ENCODE measurements around the gene CKS1B. TPM values are rescaled to one million over a fixed set of nuclear protein-coding genes. Genes with fewer than 3 reads are reported as not detected.

CKS1B gene
- total RNA-seq, 1 donor, result 23.2 TPM

DNA sequence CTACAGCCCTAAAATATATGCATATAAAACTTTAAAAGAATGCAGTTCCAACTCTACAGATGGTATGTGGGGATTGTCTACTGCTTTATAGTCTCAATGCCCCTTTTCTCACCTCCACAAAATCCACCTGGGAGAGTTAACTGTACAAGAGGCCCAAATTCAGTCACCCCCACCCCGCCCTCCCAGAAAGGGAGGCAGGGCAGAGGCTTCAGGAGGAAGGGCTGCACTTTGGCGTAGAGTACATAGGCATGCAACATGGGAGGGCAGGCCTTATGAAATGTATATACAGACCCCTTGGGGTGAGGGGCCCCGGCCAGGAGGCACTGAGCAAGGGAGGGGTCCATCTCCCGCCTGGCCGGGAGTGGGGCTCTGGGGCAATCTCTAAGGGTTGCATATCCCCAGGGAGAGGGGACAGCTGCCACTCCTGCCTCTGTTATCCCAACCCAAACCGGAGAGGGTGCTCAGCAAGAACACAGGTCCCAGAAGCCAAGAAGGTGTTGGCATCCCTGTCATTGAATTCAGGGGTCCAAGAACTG lies 11.6 kb upstream of the CKS1B start:
- Histone ChIP-seq H3K4me3 (ENCODE audit: insufficient read depth, low read length) (no peak overlapping the region), H3K79me2 (ENCODE audit: insufficient read depth, low read length) (peaks cover 41% of the 10 kb centered on the region), H3K27me3 (ENCODE audit: insufficient read depth, low read length) (no peaks in the 10 kb centered on the region), H3K9me3 (ENCODE audit: low read depth, low read length) (no peaks in the 10 kb centered on the region), H2AFZ (ENCODE audit: low read length) (no peak overlapping the region), H3K4me2 (ENCODE audit: insufficient read depth, low read length) (peak overlapping the region; percentile 98), H3K27ac (ENCODE audit: low read depth, low read length) (no peak overlapping the region), H4K20me1 (ENCODE audit: insufficient read depth, low read length) (peaks cover 26% of the 10 kb centered on the region), H3K36me3 (ENCODE audit: insufficient read depth, low read length) (peaks cover 69% of the 10 kb centered on the region), H3K4me1 (ENCODE audit: insufficient read depth, low read length) (peaks cover 24% of the 10 kb centered on the region)
- TF ChIP-seq, protein P1, sequence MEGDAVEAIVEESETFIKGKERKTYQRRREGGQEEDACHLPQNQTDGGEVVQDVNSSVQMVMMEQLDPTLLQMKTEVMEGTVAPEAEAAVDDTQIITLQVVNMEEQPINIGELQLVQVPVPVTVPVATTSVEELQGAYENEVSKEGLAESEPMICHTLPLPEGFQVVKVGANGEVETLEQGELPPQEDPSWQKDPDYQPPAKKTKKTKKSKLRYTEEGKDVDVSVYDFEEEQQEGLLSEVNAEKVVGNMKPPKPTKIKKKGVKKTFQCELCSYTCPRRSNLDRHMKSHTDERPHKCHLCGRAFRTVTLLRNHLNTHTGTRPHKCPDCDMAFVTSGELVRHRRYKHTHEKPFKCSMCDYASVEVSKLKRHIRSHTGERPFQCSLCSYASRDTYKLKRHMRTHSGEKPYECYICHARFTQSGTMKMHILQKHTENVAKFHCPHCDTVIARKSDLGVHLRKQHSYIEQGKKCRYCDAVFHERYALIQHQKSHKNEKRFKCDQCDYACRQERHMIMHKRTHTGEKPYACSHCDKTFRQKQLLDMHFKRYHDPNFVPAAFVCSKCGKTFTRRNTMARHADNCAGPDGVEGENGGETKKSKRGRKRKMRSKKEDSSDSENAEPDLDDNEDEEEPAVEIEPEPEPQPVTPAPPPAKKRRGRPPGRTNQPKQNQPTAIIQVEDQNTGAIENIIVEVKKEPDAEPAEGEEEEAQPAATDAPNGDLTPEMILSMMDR (IDR thresholded peaks at IDR 0.05; ENCODE audit: extremely low read depth, low read depth, low read length), result no peak
- DNase-seq (ENCODE audit: insufficient read length, low spot score, missing footprints), result peak; percentile 59

DNA sequence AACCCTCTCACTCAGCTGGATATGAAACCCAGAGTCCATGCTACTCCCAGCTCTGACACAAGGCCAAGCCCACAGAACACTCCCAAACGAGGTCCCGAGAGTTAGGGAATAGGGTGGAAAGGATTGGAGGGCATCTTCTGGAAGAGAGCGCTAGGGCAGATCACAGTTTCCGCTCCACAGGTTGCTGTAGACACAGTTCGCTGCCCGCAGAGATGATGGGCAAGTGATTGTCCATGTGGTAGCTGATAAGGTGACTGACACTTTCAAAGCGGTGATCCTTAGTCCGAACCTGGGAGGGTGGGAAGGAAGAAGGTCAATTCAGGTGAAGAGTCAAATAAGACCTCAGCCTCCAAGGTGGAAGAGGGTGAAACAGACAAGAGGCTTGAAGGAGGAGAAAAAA lies 10.8 kb upstream of the CKS1B start:
- TF ChIP-seq, protein P1 (IDR thresholded peaks at IDR 0.05; ENCODE audit: extremely low read depth, low read depth, low read length), result no peak
- peaks cover 34% of the 10 kb centered on the region for H4K20me1 ChIP-seq (ENCODE audit: insufficient read depth, low read length)
- H3K36me3 ChIP-seq (ENCODE audit: insufficient read depth, low read length), result peaks cover 69% of the 10 kb centered on the region
- no peak overlapping the region for H3K4me3 ChIP-seq (ENCODE audit: insufficient read depth, low read length)
- no peak overlapping the region for H3K27ac ChIP-seq (ENCODE audit: low read depth, low read length)
- H3K4me2 ChIP-seq (ENCODE audit: insufficient read depth, low read length), result no peak overlapping the region
- H2AFZ ChIP-seq (ENCODE audit: low read length), result no peak overlapping the region
- no peaks in the 10 kb centered on the region for H3K9me3 ChIP-seq (ENCODE audit: low read depth, low read length)
- peaks cover 49% of the 10 kb centered on the region for H3K79me2 ChIP-seq (ENCODE audit: insufficient read depth, low read length)
- H3K4me1 ChIP-seq (ENCODE audit: insufficient read depth, low read length), result peaks cover 32% of the 10 kb centered on the region
- DNase-seq (ENCODE audit: insufficient read length, low spot score, missing footprints), result peak; percentile 74
- no peaks in the 10 kb centered on the region for H3K27me3 ChIP-seq (ENCODE audit: insufficient read depth, low read length)

DNA sequence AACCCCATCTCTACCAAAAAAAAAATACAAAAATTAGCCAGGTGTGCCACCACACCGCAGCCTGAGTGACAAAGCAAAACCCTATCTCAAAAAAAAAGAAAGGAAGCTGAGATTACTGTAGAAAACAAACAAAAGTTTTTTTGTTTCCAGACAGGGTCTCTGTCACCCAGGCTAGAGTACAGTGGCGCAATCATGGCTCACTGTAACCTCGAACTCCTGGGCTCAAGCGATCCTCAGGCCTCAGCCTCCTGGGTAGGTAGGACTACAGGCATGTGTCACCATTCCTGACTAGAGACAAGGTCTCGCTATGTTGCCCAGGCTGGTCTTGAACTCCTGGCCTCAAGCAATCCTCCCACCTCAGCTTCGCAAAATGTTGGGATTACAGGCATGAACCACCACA lies 10.1 kb upstream of the CKS1B start:
- H3K9me3 ChIP-seq (ENCODE audit: low read depth, low read length), result no peaks in the 10 kb centered on the region

DNA sequence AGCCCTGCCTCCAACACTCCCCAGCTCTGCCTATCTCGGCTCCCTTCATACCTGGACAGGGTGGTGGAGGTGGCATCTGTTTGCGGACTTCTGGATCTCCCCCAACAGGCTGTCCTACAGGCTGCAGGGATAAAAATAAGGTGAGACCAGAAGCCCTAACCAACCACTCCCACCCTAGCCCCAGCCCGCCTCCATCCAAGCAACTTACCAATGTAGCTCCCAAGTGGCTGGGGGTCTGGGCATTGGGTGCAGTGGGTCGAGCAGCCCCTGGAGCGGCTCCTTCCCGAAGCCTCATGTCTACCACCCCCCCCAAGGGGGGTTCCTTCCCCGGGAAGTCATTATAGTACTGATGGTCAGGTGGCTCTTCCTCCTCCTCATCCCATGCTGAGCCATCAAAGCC lies 8.4 kb upstream of the CKS1B start:
- no peak overlapping the region for H3K4me3 ChIP-seq (ENCODE audit: insufficient read depth, low read length)
- no peaks in the 10 kb centered on the region for H3K27me3 ChIP-seq (ENCODE audit: insufficient read depth, low read length)
- peaks cover 39% of the 10 kb centered on the region for H4K20me1 ChIP-seq (ENCODE audit: insufficient read depth, low read length)
- peaks cover 59% of the 10 kb centered on the region for H3K36me3 ChIP-seq (ENCODE audit: insufficient read depth, low read length)
- TF ChIP-seq, protein P1 (IDR thresholded peaks at IDR 0.05; ENCODE audit: extremely low read depth, low read depth, low read length), result no peak
- H3K27ac ChIP-seq (ENCODE audit: low read depth, low read length), result no peak overlapping the region
- DNase-seq (ENCODE audit: insufficient read length, low spot score, missing footprints), result peak; percentile 21
- H3K9me3 ChIP-seq (ENCODE audit: low read depth, low read length), result no peaks in the 10 kb centered on the region
- peaks cover 40% of the 10 kb centered on the region for H3K4me1 ChIP-seq (ENCODE audit: insufficient read depth, low read length)
- H3K4me2 ChIP-seq (ENCODE audit: insufficient read depth, low read length), result no peak overlapping the region
- H3K79me2 ChIP-seq (ENCODE audit: insufficient read depth, low read length), result peaks cover 61% of the 10 kb centered on the region
- H2AFZ ChIP-seq (ENCODE audit: low read length), result no peak overlapping the region

More for the DNA sequence above, 10.1 kb upstream of the CKS1B start:
- DNase-seq (ENCODE audit: insufficient read length, low spot score, missing footprints), result no peak
- Histone ChIP-seq H3K36me3 (ENCODE audit: insufficient read depth, low read length) (peaks cover 63% of the 10 kb centered on the region), H4K20me1 (ENCODE audit: insufficient read depth, low read length) (peaks cover 41% of the 10 kb centered on the region), H3K4me1 (ENCODE audit: insufficient read depth, low read length) (peaks cover 39% of the 10 kb centered on the region), H3K4me3 (ENCODE audit: insufficient read depth, low read length) (no peak overlapping the region), H3K4me2 (ENCODE audit: insufficient read depth, low read length) (no peak overlapping the region), H3K27me3 (ENCODE audit: insufficient read depth, low read length) (no peaks in the 10 kb centered on the region), H3K79me2 (ENCODE audit: insufficient read depth, low read length) (peaks cover 56% of the 10 kb centered on the region), H3K27ac (ENCODE audit: low read depth, low read length) (no peak overlapping the region), H2AFZ (ENCODE audit: low read length) (no peak overlapping the region)
- TF ChIP-seq, protein P1 (IDR thresholded peaks at IDR 0.05; ENCODE audit: extremely low read depth, low read depth, low read length), result no peak
